Suprapubic skin (tissue), 3 donors: ENCODE results near the gene ZNF43.

ENCODE experiments used
- EP300 ChIP-seq: sonication (generic); formaldehyde crosslinking; IDR thresholded peaks from one replicate; pipeline ENCODE4 v1.6.1; 2017; ENCODE audit warnings: antibody characterized with exemption
- POLR2A ChIP-seq, 2 donors: fragments of 450-650 bp; IDR thresholded peaks; one replicate each; pipeline ENCODE4 v1.6.1; 2017; ENCODE audit warnings: antibody characterized with exemption in 2 of 2, mild to moderate bottlenecking in 2 of 2, moderate library complexity in 2 of 2
- TF ChIP-seq, protein P1 (sequence below), 2 donors: fragments of 200-600 bp in 1 of 2; fragments of 450-650 bp in 1 of 2; sonication (generic) in 1 of 2; IDR thresholded peaks; one replicate each; pipeline ENCODE4 v1.5.1; 2016 to 2019; ENCODE audit warnings: antibody characterized with exemption in 2 of 2, mild to moderate bottlenecking in 1 of 2, moderate library complexity in 1 of 2

DNA sequence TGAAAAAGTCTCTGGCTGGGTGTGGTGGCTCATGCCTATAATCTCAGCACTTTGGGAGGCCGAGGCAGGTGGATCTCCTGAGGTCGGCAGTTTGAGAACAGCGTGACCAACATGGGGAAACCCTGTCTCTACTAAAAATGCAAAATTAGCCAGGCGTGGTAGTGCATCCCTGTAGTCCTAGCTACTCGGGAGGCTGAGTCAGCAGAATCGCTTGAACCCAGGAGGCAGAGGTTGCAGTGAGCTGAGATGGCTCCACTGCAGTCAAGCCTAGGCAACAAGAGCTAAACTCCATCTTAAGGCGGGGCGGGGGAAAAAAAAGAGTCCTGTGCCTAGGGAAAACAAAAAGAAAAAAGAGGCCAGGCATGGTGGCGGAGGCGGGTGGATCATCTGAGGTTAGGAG is 2.2 kb downstream of the ZNF43 start:
- TF ChIP-seq, protein P1, sequence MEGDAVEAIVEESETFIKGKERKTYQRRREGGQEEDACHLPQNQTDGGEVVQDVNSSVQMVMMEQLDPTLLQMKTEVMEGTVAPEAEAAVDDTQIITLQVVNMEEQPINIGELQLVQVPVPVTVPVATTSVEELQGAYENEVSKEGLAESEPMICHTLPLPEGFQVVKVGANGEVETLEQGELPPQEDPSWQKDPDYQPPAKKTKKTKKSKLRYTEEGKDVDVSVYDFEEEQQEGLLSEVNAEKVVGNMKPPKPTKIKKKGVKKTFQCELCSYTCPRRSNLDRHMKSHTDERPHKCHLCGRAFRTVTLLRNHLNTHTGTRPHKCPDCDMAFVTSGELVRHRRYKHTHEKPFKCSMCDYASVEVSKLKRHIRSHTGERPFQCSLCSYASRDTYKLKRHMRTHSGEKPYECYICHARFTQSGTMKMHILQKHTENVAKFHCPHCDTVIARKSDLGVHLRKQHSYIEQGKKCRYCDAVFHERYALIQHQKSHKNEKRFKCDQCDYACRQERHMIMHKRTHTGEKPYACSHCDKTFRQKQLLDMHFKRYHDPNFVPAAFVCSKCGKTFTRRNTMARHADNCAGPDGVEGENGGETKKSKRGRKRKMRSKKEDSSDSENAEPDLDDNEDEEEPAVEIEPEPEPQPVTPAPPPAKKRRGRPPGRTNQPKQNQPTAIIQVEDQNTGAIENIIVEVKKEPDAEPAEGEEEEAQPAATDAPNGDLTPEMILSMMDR (IDR thresholded peaks at IDR 0.05): no peak
- TF ChIP-seq POLR2A (IDR thresholded peaks at IDR 0.05) (no peak), EP300 (no peak)
